Activated effector memory CD4-positive, alpha-beta T cell treated with anti-CD3 and anti-CD28 coated beads, Interleukin-2, amount 50 U/mL, for 16 hours (primary cell): Measurements from ENCODE around the gene NCOA4.
"Not testable (repeated sequence)": the region's sequence is repeated elsewhere in the genome, so short reads cannot be mapped to it uniquely, and the experiment has no call there.

Experiments
- DNase-seq: peaks from one replicate; pipeline ENCODE4 v3.0.0-alpha.2; 2020

The NCOA4 gene

DNA sequence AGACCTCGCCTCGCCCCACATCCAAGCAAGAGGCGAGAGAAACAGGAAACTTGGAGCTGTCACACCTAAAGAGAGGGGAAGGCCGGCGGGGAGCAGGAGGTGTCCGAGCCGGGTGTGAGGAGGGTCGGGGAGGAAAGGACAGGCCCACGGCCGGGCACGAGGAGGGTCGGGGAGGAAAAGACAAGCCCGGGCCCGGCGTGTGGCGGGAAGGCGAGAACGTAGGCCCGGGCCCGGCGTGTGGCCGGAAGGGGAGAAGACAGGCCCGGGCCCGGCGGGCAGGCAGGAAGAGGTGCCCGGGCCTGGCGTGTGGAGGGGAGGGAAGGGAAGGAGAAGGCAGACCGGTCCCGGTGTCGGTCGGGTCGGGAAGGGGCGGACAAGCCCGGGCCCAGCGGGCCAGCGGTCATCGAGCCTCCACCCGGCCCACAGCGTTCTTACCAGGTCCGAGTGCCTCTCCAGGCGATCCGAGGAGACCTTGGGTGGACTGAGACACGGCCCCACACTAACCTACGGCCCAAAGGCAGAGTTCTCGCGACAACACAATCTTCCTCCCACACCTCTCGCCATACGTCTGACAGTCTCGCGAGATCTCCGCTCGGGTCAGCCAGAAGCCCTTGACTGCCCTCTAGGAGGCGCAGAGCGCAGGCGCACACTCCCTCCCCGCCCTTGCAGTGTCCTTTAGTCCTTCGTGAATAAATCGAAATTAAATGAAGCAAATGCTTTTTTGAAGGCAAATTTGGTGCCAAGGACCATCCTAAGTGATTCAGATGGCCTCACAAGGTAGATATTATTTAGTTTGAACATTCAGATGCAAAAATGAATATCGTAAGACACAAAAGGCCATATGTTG lies at the start of gene NCOA4:
Gene NCOA4, minus strand, starts transcription at position 533 of the 847 bp plus-strand sequence. CDS start 13,943 bp downstream, outside the sequence.
- DNase-seq: peak; percentile 98

DNA sequence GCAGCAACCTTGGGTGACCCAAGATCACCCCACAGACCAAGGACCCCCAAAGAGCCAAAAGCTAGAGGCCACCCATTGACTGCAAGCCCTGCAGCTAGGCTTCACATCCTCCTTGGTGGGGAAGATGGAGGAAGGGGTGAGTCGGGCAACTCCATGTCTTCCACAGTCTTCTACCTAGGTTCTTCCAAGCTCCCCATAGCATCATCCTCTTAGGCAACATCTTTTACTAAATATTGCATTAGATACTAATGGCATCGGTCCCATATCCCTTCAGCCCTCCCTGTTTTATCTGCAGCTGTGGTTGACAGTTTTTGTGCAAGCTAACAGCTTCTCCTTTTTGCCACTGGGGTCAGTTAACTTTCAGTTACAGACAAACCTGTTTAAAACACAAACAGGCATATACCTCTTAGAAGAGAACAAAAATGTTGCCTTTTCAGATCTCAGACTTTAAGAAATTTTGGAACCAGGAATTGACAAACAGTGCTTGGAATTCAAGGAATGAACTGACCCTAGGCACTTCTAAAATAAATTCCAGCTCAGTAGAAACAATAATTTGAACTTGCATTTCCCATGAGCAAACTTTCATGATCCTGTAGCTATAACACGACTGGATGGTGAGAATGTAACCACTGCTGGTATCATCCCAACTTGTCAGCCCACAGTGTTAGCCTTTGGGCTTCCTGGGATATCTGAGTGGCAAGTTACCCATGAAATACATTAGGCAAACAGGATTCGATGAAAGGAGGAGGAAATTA lies 49.6 kb upstream of the NCOA4 start:
- no peak for DNase-seq

DNA sequence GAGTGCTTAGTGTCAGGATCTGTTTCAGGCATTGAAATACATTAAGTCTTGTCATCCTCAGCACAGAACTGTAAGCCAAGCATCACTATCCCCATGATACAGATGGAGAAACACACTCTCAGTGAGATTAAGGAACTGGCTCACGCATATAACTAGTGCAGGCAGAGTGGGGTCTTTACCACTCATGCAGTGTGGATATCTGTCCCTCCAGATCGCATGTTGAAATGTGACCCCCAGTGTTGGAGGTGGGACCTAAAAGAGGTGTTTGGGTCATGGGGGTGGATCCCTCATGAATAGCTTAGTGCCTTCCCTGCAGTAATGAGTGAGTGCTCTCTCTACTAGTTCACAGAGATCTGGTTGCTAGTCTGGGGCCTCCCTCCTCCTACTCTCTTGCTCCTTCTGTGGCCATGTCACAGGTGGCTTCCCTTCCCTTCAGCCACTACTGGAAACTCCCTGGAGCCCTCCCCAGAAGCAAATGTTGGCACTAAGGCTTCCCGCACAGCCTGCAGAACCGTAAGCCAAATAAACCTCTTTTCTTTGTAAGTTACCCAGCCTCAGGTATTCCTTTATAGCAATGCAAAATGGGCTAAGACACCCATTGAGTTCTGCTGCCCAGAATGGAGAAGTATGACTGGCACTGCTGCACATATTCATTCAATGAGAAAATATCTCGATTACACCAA lies 47.4 kb upstream of the NCOA4 start:
- DNase-seq: no peak

DNA sequence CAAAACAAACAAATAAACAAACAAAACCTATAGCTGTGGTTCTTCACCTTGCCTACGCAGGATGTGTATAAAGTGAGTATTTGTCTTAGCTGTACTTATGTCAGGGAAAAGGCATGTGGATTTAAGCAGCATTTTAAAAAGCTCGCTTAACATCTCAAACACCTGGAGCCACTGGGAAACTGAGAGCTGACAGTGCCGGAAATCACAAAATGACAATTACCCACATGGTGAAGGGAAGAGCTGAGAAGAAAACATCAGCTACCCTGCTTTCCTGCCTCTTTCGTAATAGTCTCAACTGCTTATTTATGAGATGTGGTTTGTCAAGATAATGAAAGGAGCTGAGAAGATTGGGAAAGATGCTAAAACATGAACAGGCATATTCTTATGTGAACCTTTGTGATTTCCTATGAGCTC lies 46.7 kb upstream of the NCOA4 start:
- DNase-seq: no peak

DNA sequence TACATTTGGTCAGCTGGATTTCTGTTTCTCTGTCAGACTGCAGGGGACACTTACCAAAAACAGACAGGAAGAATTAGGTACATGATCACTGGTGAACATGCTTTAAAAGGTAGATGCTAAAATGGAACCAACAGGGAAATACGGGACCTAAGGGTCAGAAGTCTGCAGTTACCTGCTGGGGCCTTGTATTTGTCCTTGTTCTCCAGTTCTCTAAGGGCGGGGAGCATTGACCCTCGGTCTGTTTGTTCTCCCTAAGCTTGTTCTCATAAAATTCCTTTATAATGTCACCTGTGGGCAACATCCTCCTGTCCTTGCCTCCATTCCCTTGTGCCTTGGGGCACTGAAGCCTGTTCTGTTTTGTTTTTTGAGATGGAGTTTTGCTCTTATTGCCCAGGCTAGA lies 45.4 kb upstream of the NCOA4 start:
- DNase-seq: no peak

DNA sequence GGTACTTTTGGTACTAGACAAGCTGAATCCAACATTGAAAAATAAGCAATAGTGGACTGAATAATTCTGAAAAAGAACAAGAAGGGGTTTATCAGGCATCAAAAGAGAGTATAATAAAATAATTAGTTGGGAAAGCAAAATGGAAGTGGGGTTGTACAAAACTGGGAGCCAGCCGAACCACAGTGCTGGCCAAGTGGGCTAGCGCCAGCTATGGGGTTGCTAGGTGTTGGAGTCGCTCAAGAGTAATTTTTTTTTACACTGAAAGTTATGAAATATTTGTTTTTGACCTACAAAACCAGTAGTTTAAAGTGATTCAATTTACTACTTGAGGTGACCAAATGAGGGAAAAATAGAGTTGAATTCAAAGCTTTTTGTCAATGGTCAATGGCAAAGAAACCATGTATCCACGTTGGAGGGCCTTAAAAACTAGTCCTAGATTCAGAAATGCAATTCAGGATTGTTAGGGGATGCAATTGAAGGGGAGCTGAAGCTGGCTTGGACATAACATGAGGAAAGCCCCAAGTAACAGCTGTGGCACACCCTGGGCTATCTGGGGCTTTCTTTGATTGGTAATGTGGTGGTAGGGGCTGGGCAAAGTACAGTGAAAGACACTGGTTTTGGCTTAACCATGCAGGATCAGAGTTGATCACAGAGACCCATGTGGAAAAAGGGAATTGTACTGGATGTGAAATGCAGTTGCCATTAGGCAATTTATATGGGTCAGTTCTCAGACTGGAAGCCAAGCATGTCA lies 43.9 kb upstream of the NCOA4 start:
- DNase-seq: no peak

DNA sequence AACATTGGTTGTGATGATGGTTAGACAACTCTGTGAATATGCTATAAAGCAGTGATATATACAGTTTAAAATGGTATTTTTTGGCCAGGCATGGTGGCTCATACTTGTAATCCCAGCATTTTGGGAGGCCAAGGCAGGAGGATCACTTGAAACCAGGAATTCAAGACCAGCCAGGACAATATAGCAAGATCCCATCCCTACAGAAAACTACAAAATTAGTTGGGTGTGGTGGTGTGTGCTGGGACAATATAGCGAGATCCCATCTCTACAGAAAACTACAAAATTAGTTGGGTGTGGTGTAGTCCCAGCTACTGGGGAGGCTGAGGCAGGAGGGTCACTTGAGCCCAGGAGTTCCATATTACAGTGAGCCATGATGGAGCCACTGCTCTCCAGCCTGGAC lies 43.1 kb upstream of the NCOA4 start:
- DNase-seq: no peak

DNA sequence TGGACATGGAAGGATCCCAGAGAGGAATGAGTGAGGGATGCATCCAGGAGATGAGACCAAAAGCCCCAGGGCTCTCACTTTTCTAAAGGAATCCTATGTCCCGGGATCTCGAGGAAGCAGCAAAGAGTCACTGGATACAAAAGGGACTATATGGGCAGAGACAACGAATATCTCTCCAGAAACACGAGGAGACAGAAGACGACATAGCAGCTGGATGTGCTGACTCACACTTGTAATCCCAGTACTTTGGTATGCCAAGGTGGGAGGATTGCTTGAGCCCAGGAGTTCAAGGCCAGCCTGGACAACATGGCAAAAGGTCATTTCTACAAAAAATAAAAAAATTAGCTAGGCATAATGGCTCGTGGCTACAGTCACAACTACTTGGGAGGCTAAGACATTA lies 40.3 kb upstream of the NCOA4 start:
- no peak for DNase-seq

DNA sequence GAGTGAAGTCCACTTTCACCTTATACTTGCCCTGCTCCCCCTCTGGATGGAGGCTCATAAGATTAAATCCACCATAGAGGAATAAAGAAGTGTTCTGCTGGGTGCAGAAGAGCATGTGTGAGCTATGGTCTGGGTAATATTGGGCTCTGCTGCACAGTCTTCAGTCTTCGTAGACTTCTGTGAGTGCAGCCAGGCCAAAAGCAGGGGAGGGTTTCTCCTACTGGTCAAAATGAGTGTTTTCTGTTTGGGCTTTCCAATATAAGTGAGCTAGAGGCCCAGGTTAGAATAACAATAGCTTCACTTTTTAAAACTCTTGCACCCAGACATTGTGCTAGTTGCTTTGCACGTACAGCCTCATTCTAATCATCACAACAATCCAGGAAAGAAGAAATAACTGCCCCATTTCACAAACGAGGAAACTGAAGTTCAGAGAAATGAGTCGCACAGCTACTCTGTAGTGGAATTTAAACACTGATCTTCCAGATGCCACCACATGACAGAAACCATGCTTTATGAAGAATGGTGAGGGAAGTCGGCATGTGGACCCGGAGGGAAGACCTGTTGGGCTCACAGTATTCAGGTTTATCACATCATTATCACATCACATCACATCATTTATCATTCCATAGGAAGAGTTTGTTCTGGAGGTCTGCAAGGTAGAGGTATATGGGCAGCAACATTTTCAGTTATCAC lies 39.5 kb upstream of the NCOA4 start:
- DNase-seq: no peak

DNA sequence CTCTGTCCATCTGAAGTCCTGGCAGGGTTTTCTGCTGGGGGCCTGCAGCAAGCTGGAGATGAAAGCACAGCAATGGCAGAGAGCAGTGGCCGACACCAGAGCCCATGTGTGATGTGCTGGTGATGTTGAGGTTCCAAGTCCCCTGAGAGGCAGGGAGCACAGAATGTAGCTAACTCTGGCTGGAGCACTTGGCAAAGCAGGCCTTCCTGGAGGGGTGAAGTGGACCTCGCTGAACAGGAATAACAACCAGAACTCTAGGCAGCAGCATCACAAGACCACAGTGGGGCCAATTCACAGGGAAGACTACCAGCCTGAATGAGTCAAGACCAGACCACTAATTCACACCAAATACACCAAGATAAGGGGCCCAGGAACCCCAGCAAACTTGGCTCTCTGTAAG lies 38.5 kb upstream of the NCOA4 start:
- DNase-seq: no peak

DNA sequence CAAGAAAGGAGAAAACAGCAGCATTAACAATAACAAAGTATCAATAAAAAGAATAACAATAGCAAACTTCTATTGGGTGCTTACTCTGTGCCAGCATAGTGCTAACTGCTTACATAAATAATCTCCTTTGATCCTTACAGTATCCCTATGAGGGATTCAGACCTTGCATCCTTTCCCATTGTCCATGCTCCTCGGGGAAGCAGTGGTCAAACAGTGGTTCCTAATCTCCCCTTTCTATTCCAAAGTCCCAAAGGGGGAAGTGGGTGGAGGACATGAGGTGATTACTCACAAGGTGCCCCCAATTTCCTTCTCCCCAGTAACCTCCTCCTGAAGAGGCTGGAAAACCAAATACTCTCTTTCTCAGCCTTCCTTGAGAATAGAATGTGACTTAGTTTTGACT lies 37.7 kb upstream of the NCOA4 start:
- DNase-seq: no peak

DNA sequence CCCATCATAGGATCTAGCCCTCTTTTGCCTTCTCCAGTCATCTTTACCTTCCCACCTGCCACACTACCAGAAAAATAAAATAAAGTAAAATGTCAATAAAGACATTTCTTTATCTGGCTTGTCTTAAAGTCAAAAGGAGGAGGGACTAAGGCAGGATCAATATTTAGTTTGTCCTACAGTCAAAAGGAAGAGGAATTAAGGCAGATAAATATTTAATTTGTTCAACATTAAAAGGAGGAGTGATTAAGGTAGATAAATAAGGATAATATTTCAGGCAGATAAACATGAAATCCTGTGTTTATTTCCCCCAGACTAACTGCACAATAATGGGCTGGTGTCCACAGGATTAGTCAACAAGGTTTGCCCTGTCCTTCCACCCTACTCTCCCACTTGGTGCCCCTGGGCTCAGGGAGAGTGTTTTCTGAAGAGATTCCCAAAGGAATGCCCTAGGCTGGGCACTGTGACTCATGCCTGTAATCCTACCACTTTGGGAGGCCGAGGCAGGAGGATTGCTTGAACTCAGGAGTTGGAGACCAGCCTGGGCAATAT lies 33.9 kb upstream of the NCOA4 start:
- no peak for DNase-seq

DNA sequence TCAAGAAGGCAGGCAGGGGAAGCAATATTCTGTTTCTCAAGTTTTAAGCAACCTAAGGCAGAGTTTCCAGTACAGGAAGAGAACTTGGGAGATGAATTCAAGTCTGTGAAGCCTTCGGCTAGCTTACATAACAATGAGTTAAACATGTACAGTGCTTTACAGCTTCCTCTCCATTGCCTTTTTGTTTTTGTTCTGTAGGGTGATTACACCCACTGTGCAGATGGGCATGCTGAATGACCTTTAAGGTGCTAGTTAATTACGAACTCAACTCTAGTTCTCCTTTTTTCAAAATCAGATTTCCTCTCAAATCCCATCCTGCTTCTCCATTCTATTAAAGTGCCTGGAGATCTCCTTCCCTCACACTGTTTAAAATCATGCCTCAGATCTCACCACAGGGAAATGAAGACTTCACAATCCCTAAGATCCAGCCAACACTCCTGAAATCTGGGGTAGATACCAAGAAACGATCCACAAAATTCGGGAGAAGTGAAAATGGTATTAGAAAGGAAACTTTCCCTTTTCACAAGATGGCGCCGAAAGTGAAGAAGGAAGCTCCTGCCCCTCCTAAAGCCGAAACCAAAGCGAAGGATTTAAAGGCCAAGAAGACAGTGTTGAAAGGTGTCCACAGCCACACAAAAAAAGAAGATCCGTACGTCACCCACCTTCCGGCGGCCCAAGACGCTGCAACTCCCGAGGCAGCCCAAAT lies 32.5 kb upstream of the NCOA4 start:
- DNase-seq: no peak

DNA sequence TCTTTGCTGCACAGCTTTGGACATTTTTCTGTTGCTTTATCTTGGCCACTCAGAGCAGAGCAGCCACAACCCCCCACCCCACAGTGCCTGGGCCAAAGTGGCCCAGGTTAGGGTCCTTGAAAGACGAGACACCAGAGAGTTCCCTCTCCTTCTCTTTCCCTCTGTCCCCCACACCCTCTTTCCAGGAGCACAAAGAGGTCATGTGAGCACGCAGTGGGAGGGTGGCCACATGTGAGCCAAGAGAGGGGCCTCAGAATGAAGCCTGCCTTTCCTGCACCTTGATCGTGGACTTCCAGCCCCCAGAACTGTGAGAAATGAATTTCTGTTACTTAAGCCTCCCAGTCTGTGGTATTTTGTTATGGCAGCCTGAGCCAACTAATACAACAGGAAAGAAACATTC lies 30.3 kb upstream of the NCOA4 start:
- no peak for DNase-seq

DNA sequence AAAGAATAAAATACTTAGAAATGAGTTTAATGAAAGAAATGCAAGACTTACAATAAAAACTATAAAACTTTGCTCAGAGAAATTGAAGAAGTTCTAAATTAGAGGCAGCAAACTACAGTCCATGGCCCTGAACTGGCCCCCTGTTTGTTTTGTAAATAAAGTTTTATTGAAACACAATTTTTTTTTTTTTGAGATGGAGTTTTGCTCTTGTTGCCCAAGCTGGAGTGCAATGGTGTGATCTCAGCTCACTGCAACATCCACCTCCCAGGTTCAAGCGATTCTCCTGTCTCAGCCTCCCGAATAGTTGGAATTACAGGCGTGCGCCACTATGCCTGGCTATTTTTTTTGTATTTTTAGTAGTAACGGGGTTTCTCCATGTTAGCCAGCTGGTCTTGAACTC lies 27.5 kb upstream of the NCOA4 start:
- DNase-seq: not testable (repeated sequence)

DNA sequence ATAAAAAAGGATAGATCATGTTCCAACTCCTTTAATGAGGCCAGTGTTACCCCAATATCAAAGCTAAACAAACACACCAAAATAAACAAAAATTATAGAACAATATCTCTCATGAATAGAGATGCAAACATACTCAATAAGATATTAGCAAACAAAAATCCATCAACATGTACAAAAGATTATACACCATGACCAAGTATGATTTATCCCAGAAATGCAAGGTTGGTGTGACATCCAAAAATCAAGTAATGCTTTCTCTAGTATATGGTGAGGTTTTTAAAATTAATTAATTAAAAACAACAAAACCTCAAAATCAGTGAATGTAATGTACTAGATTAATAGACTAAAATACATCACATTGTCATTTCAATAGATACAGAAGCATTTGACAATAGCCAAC lies 26.6 kb upstream of the NCOA4 start:
- DNase-seq: no peak

DNA sequence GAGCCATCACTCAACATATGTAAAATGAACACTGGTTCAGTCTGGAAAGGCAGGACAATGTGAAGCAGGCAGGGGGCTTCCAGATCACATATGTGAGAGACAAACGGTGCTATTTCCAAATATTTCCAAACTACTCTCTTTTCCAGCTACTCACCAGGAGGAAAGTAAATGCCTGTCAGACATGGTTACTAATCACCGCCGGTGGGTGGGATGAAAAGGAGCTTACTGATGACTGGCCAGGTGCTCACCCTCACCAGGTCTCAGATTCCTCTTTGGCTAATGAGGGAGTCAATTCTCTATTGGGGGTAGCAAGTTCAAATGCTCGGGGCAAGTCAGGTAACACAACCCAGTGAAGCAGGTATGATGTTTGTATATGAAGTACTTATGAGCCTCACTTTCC lies 25.3 kb upstream of the NCOA4 start:
- DNase-seq: no peak

DNA sequence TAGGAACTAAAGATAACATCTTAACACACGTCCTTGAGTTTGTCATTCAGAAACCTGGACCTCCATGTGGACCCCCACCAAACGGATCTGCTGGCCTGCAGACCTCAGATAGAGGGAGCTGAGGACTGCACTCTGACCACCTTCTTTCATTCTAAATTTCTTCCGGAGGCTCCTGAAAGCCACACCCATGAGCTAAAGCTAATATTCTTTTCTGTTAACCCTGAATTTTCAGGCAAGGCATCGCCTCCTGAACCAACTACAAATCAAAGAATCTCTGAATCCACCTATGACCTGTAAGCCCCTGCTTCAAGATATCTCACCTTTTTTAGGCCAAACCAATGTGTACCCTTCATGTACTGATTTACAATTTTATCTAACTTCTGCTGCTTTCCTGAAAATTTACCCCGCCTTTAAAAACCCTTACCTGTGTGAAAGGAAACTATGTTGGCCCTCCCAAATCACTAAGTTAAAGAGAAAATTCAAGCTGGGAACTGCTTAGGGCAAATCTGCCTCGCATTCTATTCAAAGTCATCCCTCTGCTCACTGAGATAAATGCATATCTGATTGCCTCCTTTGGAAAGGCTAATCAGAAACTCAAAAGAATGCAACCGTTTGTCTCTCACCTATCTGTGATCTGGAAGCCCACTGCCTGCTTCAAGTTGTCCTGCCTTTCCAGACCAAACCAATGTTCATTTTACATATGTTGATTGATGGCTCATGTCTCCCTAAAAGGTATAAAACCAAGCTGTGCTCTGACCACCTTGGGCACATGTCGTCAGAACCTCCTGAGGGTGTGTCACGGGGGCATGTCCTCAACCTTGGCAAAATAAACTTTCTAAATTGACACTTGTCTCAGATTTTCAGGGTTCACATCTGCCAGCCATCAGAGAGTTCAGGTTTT lies 23.4 kb upstream of the NCOA4 start:
- no peak for DNase-seq

DNA sequence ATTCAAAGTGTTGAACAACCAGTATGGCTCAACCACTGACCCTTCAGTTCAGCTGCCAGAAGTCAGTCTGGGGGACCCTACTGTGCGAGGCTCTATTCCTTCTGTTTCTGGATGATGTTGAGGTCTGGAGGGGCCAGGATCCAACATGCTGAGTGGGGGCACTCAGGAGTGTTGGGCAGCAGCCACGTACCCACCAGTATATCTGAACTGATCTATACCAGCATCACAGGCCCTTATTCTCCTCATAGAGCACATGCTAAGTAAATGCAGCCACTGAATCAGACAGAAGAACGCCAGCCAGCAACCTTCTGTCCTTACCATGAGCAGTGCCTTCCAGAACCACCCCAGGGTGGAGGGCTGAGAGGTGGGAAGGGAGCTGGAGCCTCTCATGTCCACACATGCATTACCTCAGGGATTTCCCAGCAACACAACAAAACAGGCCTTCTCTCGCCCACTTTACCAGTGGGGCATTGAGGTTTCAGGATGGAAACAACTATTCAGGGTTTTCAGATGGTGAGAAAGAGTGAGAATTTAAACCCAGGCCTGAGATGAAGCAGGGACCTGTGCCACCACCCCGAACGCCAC lies 22.5 kb upstream of the NCOA4 start:
- DNase-seq: no peak
